Measurements from ENCODE around the gene CDHR2. TPM values are rescaled to one million over a fixed set of nuclear protein-coding genes. Genes with fewer than 3 reads are reported as not detected.
A peak's percentile ranks its signal among the peaks of the same experiment; 100 is the strongest.

CDHR2 gene
- total RNA-seq, 4 donors from 2014 or later = under 0.01 to 0.35 (median 0.09) TPM; not detected in 1

DNA sequence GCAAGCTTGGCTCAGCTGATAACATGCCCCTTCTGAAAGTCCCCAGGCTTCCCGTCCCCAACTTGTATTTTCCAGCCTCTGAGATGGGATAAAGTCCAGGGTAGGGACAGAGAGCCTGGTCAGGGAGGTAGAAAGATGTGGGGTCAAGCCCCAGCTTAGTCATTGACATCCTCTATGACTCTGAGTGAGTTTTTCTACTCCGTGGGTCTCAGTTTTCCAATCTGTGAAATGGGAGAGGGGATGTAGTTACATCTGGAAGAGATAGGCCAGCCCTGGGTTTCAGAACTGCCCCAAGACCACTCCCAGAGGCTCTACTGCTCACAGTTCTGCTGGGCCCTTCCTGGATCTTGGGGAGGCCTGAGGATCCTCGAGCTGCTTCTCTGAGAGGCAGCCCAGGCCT, 57.7 kb downstream of the CDHR2 start:
- H3K36me3 ChIP-seq = no peaks in the 10 kb centered on the region
- intact Hi-C loops (cut with DNase I; ENCODE audit: low total_unique reads) = no loop called here
- H3K4me1 ChIP-seq = peaks cover 0 to 9% of the 10 kb centered on the region in 2 donors
- H3K9me3 ChIP-seq = no peaks in the 10 kb centered on the region
- TF ChIP-seq, protein P1, sequence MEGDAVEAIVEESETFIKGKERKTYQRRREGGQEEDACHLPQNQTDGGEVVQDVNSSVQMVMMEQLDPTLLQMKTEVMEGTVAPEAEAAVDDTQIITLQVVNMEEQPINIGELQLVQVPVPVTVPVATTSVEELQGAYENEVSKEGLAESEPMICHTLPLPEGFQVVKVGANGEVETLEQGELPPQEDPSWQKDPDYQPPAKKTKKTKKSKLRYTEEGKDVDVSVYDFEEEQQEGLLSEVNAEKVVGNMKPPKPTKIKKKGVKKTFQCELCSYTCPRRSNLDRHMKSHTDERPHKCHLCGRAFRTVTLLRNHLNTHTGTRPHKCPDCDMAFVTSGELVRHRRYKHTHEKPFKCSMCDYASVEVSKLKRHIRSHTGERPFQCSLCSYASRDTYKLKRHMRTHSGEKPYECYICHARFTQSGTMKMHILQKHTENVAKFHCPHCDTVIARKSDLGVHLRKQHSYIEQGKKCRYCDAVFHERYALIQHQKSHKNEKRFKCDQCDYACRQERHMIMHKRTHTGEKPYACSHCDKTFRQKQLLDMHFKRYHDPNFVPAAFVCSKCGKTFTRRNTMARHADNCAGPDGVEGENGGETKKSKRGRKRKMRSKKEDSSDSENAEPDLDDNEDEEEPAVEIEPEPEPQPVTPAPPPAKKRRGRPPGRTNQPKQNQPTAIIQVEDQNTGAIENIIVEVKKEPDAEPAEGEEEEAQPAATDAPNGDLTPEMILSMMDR (IDR thresholded peaks at IDR 0.05) = no peak
- TF ChIP-seq POLR2A (IDR thresholded peaks at IDR 0.05) = no peak
- DNase-seq = no peak
- H3K4me3 ChIP-seq = no peak overlapping the region
- no peak overlapping the region for H3K27ac ChIP-seq
- peaks cover 0 to 8% of the 10 kb centered on the region in 2 donors for H3K27me3 ChIP-seq

DNA sequence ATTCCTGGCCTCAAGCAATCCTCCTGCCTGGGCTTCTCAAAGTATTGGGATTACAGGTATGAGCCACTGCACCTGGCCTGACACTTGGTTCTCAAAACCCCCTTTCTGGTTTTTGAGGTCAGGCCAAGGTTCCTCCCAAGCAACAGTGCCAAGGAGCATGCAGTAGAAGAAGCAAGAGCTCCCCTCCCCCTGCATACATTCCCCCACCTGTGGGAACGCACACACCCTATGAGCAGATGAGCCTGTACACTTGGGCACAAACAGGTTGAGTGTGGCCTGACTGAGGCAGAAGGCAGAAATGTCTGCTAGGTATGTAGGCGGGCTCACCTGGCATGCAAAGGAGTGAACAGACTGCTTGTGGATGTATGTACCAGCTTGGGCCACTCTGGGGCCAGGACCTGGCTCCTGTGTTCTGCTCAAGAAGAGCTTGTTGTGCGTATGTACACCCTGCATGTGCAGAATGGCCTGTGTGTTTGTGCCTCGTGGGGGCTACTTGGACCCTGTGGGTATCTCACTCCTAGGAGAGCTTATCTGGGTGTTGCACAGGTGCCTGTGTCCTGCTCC, 59.1 kb downstream of the CDHR2 start:
- intact Hi-C loops (cut with DNase I; ENCODE audit: low total_unique reads) = no loop called here
- TF ChIP-seq POLR2A (IDR thresholded peaks at IDR 0.05) = no peak
- TF ChIP-seq, protein P1 (IDR thresholded peaks at IDR 0.05) = no peak
- Histone ChIP-seq H3K27ac (no peak overlapping the region), H3K36me3 (no peaks in the 10 kb centered on the region), H3K4me1 (peaks cover 0 to 9% of the 10 kb centered on the region in 2 donors), H3K4me3 (no peak overlapping the region), H3K27me3 (peaks cover 0 to 8% of the 10 kb centered on the region in 2 donors), H3K9me3 (no peaks in the 10 kb centered on the region)
- DNase-seq = no peak

DNA sequence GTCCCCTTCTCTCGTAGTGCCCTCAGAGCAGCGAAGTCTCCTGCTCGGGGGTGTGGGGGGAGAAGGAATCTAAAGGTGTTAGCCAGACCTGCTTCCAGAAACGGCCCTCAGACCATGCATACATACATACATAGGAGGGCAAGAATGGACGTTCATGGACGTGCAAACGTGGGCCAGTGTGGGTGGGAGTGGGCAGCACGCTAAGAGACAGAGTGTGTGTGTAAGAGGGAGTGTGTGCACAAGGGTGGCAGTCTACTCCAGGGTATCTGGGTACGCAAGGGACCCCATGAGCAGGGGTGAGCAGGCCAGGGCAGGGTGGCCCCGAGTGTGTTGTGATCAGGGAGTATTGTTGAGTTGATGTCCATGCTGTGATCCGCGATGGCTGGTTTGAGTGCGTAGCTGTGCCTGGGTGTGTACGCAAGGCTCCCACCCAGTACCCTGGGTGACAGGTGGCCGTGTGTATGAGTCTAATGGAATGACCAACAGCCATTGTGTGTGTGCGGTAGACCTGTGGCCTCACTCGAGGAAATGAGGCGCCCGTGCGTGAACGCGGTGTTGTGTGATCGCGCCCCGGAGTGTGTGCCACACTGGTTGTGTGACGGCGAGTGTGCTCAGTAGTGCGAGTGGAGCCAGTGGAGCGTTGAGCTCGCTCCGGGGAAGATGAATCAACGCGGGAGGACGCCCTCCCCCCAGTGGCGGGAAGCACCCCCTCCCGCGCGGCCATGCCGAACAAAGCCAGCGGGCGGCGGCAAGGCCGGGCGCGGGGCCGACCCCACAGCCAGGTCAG, 60.0 kb downstream of the CDHR2 start:
- no peaks in the 10 kb centered on the region for H3K36me3 ChIP-seq
- peak overlapping the region; percentile 24 to 31 for H3K4me3 ChIP-seq
- peaks cover 0 to 8% of the 10 kb centered on the region in 2 donors for H3K27me3 ChIP-seq
- DNase-seq = no peak
- intact Hi-C loops (cut with DNase I; ENCODE audit: low total_unique reads) = no loop called here
- H3K27ac ChIP-seq = no peak overlapping the region
- peaks cover 0 to 9% of the 10 kb centered on the region in 2 donors for H3K4me1 ChIP-seq
- no peaks in the 10 kb centered on the region for H3K9me3 ChIP-seq
- no peak for TF ChIP-seq POLR2A (IDR thresholded peaks at IDR 0.05)
- TF ChIP-seq, protein P1 (IDR thresholded peaks at IDR 0.05) = no peak

DNA sequence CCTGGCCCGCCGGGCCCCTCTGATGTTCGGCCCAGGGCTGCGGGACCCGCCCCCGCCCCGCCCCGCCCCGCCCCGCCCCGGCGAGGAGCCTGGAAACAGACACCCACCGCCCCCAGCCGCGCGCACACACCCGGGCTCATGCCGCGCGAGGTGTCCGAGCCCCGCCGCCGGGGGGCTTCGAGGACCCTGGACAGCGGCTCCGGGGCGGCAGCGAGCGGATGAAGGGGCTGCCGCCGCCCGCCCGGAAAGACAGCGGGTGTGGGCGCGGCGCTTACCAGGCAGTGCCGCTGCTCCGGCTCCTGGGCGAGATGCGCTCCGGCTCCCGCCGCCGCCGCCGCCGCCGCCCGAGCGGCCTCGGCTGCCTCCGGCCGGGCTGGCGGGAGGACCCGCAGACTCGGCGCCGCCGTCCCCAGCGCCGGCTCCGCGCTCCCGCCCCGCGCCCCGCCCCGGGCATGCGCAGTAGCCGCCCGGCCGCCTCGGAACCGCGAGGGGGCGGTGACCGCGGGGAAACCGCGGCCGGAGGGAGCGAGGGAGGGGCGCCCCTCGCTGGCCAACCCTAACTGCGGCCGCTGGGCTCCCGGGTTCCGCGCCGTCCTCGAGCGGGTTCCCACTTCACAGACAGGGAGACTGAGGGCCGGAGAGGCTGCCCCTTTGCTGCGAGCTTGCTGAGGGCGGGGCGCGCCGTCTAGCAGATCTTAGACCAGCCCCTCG, 60.7 kb downstream of the CDHR2 start, which contains the start of gene GPRIN1:
TSS of gene GPRIN1 (minus strand) at position 433 of the 711 bp plus-strand sequence. CDS start 10,322 bp downstream, outside the sequence.
- peaks cover 0 to 9% of the 10 kb centered on the region in 2 donors for H3K4me1 ChIP-seq
- H3K4me3 ChIP-seq = peak within 1 kb of the TSS; percentile 25 to 31
- H3K36me3 ChIP-seq = no peaks in the 10 kb centered on the region
- no peaks in the 10 kb centered on the region for H3K9me3 ChIP-seq
- no peak within 1 kb of the TSS for H3K27ac ChIP-seq
- H3K27me3 ChIP-seq = peaks cover 0 to 8% of the 10 kb centered on the region in 2 donors
- intact Hi-C loops (cut with DNase I; ENCODE audit: low total_unique reads) = no loop called here
- DNase-seq = no peak
- TF ChIP-seq POLR2A (IDR thresholded peaks at IDR 0.05) = no peak
- TF ChIP-seq, protein P1 (IDR thresholded peaks at IDR 0.05) = peak in 1 of 4 experiments; percentile 20

Measured in uterus (tissue), 4 donors.